ENCODE measurements around the gene TSKU. TPM values are rescaled to one million over a fixed set of nuclear protein-coding genes. Genes with fewer than 3 reads are reported as not detected.

TSKU gene
- total RNA-seq, 1 donor from 2014 or later, result 32.8 TPM

- H3K36me3 Mint-ChIP-seq, result no peaks in the 10 kb centered on the region
- H3K4me1 Mint-ChIP-seq (ENCODE audit: unreplicated experiment), result peaks cover 23% of the 10 kb centered on the region
- no peak for TF ChIP-seq CTCF (conservative IDR thresholded peaks at IDR 0.05)
- H3K4me3 Mint-ChIP-seq, result no peak overlapping the region
- no peaks in the 10 kb centered on the region for H3K9me3 Mint-ChIP-seq
- no peak for DNase-seq (ENCODE audit: extremely low spot score, unreplicated experiment)
- no peaks in the 10 kb centered on the region for H3K27me3 Mint-ChIP-seq
- H3K27ac Mint-ChIP-seq, result no peak overlapping the region
Observed at GRCh38 chr11:76753950-76754349, 29.2 kb upstream of the TSKU start.

DNA sequence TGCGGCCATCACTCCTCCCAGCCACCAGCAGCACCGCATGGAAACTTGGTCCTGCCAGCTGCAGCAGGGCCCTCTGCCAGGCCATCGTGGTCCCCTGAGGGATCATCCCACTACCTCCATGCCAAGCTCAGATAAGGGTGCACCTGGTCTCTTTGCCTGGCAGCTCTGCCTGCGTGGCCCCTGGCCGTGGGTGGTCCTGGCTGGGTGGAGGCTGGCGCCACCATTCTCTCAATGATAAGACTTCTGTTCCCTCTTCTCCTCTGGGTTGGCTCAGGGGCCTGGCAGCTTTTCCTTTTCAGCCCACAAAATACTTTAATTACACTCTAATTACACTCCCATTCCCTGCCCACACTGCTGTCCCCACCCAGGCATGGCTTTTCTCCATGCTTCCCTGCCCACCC is 26.8 kb upstream of the TSKU start:
- no peak for DNase-seq (ENCODE audit: extremely low spot score, unreplicated experiment)
- Mint-ChIP-seq H3K27me3 (no peaks in the 10 kb centered on the region), H3K27ac (no peak overlapping the region), H3K4me1 (ENCODE audit: unreplicated experiment) (peaks cover 34% of the 10 kb centered on the region), H3K9me3 (no peaks in the 10 kb centered on the region), H3K4me3 (no peak overlapping the region), H3K36me3 (no peaks in the 10 kb centered on the region)
- TF ChIP-seq CTCF (conservative IDR thresholded peaks at IDR 0.05), result no peak

GRCh38 chr11:76758311-76758710 is 24.8 kb upstream of the TSKU start:
- Mint-ChIP-seq H3K36me3 (no peaks in the 10 kb centered on the region), H3K4me1 (ENCODE audit: unreplicated experiment) (peaks cover 28% of the 10 kb centered on the region), H3K27me3 (no peaks in the 10 kb centered on the region), H3K4me3 (no peak overlapping the region), H3K27ac (no peak overlapping the region), H3K9me3 (no peaks in the 10 kb centered on the region)
- TF ChIP-seq CTCF (conservative IDR thresholded peaks at IDR 0.05), result no peak
- no peak for DNase-seq (ENCODE audit: extremely low spot score, unreplicated experiment)

- H3K27me3 Mint-ChIP-seq, result no peaks in the 10 kb centered on the region
- no peak for DNase-seq (ENCODE audit: extremely low spot score, unreplicated experiment)
- H3K36me3 Mint-ChIP-seq, result no peaks in the 10 kb centered on the region
- H3K4me3 Mint-ChIP-seq, result no peak overlapping the region
- H3K27ac Mint-ChIP-seq, result no peak overlapping the region
- H3K4me1 Mint-ChIP-seq (ENCODE audit: unreplicated experiment), result peaks cover 27% of the 10 kb centered on the region
- TF ChIP-seq CTCF (conservative IDR thresholded peaks at IDR 0.05), result no peak
- H3K9me3 Mint-ChIP-seq, result no peaks in the 10 kb centered on the region
Observed at GRCh38 chr11:76759092-76759491, 24.1 kb upstream of the TSKU start.

GRCh38 chr11:76759517-76759916 is 23.6 kb upstream of the TSKU start:
- no peak overlapping the region for H3K27ac Mint-ChIP-seq
- no peak for DNase-seq (ENCODE audit: extremely low spot score, unreplicated experiment)
- peaks cover 27% of the 10 kb centered on the region for H3K4me1 Mint-ChIP-seq (ENCODE audit: unreplicated experiment)
- no peaks in the 10 kb centered on the region for H3K9me3 Mint-ChIP-seq
- no peaks in the 10 kb centered on the region for H3K36me3 Mint-ChIP-seq
- H3K4me3 Mint-ChIP-seq, result no peak overlapping the region
- no peak for TF ChIP-seq CTCF (conservative IDR thresholded peaks at IDR 0.05)
- no peaks in the 10 kb centered on the region for H3K27me3 Mint-ChIP-seq

DNA sequence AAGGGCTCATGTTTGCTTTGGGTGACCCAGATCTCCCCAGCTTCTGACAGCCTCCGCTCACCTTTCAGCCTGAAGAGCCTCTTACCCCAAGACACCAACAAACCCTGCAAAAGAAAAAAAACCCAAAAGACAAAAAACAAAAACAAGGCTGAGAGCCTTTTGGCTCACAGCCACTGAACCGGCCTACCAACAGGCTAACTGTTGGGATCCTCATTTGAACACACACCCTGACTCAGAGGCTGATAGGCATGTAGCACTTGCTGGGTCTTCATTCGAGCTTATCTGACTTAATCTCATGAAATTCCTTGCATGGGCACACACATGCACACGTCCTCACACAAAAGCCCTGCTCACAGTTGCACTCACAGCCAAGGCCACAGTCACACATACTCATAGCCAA is 22.9 kb upstream of the TSKU start:
- Mint-ChIP-seq H3K9me3 (no peaks in the 10 kb centered on the region), H3K4me1 (ENCODE audit: unreplicated experiment) (peaks cover 28% of the 10 kb centered on the region), H3K27me3 (no peaks in the 10 kb centered on the region)

More for the DNA sequence above, 22.9 kb upstream of the TSKU start:
- Mint-ChIP-seq H3K27ac (no peak overlapping the region), H3K36me3 (no peaks in the 10 kb centered on the region), H3K4me3 (no peak overlapping the region)
- no peak for TF ChIP-seq CTCF (conservative IDR thresholded peaks at IDR 0.05)
- no peak for DNase-seq (ENCODE audit: extremely low spot score, unreplicated experiment)

Measured in type B pancreatic cell (in vitro differentiated cells).